Epithelial cell of esophagus (primary cell): ENCODE data around the gene PIERCE2.
"Not testable (repeated sequence)": the region's sequence is repeated elsewhere in the genome, so short reads cannot be mapped to it uniquely, and the experiment has no call there.

Experiments used
- DNase-seq: peaks from one replicate; pipeline ENCODE4 v3.0.0; 2010; ENCODE audit warnings: low read depth
- H3K4me3 ChIP-seq: 2 replicates; pipeline ENCODE4 v1.5.1; 2011; ENCODE audit warnings: mild to moderate bottlenecking, low read length, control low read depth
- TF ChIP-seq, protein P1 (sequence below): IDR thresholded peaks from 2 replicates; pipeline ENCODE4 v1.5.1; 2011; ENCODE audit warnings: low read depth, mild to moderate bottlenecking, low read length, control low read depth, inconsistent platforms; ENCODE audit not compliant: insufficient read depth; ENCODE audit errors: missing control alignments

PIERCE2 gene

GRCh38 chr15:55401786-55402246, 6.5 kb upstream of the PIERCE2 start:
- H3K4me3 ChIP-seq = no peak overlapping the region
- no peak for DNase-seq
- TF ChIP-seq, protein P1, sequence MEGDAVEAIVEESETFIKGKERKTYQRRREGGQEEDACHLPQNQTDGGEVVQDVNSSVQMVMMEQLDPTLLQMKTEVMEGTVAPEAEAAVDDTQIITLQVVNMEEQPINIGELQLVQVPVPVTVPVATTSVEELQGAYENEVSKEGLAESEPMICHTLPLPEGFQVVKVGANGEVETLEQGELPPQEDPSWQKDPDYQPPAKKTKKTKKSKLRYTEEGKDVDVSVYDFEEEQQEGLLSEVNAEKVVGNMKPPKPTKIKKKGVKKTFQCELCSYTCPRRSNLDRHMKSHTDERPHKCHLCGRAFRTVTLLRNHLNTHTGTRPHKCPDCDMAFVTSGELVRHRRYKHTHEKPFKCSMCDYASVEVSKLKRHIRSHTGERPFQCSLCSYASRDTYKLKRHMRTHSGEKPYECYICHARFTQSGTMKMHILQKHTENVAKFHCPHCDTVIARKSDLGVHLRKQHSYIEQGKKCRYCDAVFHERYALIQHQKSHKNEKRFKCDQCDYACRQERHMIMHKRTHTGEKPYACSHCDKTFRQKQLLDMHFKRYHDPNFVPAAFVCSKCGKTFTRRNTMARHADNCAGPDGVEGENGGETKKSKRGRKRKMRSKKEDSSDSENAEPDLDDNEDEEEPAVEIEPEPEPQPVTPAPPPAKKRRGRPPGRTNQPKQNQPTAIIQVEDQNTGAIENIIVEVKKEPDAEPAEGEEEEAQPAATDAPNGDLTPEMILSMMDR = no peak

- TF ChIP-seq, protein P1 = no peak
- no peak overlapping the region for H3K4me3 ChIP-seq
- no peak for DNase-seq
Measured at GRCh38 chr15:55402707-55403106, 5.6 kb upstream of the PIERCE2 start.

GRCh38 chr15:55403531-55403930, 4.8 kb upstream of the PIERCE2 start:
- no peak overlapping the region for H3K4me3 ChIP-seq
- DNase-seq = no peak
- TF ChIP-seq, protein P1 = no peak

DNA sequence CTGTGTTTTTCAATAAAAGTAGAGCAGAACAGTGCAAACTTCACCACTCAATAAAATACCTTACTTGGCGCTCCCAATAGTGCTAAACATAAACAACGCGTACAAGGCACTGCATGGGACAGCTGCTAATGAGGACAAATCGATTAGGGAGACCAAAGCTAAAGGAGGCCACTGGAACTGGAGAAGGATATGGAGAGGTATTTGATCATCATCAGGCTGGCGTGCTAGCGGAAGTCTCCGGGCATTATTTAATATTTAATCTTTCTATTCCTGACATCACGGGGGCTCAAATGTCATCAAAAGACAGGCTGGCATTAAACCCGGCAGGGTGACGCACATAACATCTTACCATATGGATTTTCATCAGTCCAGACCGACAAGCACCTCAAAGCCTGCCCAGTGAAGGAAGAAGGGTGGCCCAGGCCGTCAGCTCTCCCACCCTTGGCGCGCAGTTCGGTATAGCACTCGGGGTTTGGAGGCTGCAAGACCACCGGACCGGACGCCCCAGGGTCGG, 740 bp upstream of the PIERCE2 start:
- H3K4me3 ChIP-seq = peak overlapping the region; percentile 71
- TF ChIP-seq, protein P1 = no peak
- DNase-seq = peak; percentile 27

- H3K4me3 ChIP-seq = peak overlapping the region; percentile 71
- not testable (repeated sequence) for DNase-seq
Measured at GRCh38 chr15:55408976-55409375, 681 bp downstream of the PIERCE2 start.

DNA sequence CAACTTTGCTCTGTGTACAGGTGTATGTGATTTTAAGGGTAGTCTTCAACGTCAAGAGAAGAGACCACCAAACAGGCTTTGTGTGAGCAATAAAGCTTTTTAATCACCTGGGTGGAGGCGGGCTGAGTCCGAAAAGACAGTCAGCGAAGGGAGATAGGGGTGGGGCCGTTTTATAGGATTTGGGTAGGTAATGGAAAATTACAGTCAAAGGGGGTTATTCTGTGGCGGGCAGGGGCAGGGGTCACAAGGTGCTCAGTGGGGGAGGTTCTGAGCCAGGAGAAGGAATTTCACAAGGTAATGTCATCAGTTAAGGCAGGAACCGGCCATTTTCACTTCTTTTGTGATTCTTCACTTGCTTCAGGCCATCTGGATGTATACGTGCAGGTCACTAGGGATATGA, 9.4 kb downstream of the PIERCE2 start:
- H3K4me3 ChIP-seq, DNase-seq: not testable (repeated sequence)

DNA sequence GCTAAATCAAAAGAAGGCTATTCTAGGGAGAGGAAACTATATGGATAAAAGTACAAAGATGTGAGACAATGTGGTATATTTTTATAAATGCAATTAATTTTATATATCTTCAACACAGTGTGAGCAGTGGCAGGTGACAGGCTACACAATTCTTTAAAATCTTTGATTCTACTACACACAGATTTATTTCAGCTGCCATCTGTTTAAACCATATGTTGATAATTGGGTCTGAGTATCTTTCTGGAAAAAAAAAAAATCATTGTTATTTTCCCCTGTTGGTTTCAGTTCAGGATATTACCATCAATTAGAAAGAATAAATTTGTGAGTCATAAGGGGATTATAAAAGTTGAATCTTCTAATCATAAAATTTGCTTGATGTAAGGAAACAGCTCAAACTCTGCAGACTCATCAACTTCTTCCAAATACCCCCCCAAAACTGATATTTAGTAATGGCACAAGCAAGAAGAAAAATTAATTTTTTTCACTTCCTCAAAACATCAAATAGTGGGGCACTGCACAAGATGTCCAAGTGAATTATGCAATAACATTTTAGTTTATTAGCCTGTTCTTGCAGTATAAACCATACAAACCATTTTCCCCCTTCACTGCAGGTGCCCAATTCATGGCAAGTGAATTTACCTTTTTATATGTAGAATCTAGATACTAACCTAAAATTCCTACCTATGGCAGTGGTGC, 12.0 kb downstream of the PIERCE2 start:
- TF ChIP-seq, protein P1 = no peak
- DNase-seq = no peak
- no peak overlapping the region for H3K4me3 ChIP-seq

DNA sequence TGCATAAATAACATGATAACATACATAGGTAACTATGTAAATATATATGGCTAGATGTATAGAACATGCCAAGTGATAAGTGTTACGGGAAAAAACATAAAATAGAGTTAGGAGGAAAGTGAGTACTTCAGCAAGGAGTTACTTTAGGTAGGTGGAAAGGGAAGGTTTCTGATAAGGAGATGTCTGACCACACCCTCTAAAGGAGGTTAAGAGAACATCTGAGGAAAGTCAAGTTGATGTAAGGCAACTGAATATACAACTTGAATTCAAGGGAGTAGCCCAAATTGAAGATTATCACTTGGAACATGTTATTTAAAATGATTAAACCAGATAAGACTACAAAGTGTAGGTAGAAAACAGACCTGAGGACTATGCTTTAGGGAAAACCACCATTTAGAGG, 13.8 kb downstream of the PIERCE2 start:
- no peak for DNase-seq
- no peak overlapping the region for H3K4me3 ChIP-seq

More for the DNA sequence above, 13.8 kb downstream of the PIERCE2 start:
- TF ChIP-seq, protein P1 = no peak
